PC-9 (cell line): ENCODE measurements around the gene TTC5. TPM values are rescaled to one million over a fixed set of nuclear protein-coding genes. Genes with fewer than 3 reads are reported as not detected.
"Not testable (repeated sequence)": the region's sequence is repeated elsewhere in the genome, so short reads cannot be mapped to it uniquely, and the experiment has no call there.

Experiments
- BruUV-seq: library from RNA; stranded (reverse); fragments of 400-500 nt; replicated peaks from 2 replicates; lab custom pipeline; 2021; lab: Mats Ljungman, UMichigan
- CTCF ChIA-PET: fragments of 300-600 bp; sonication (Branson Sonifier 250); formaldehyde crosslinking; loops from one replicate; lab custom pipeline; 2022; ENCODE audit warnings: antibody characterized with exemption; lab: Charles Lee
- POLR2A ChIA-PET: fragments of 300-600 bp; sonication (Branson Sonifier 250); formaldehyde crosslinking; loops from one replicate; lab custom pipeline; 2022; ENCODE audit warnings: antibody characterized with exemption; ENCODE audit not compliant: unreplicated experiment; lab: Charles Lee
- DNase-seq, 2 experiments: peaks; one replicate each; pipeline versions ENCODE4 v3.0.0 to v3.0.0-alpha.2; 2015 to 2022; ENCODE audit warnings: mixed read lengths in 1 of 2
- H2AFZ ChIP-seq: fragments of 200-600 bp; sonication (generic); 2 replicates; pipeline ENCODE4 v1.8.1; 2017; ENCODE audit warnings: antibody characterized with exemption
- H3F3A ChIP-seq: fragments of 200-600 bp; sonication (generic); 2 replicates; pipeline ENCODE4 v1.8.1; 2017; ENCODE audit warnings: antibody characterized with exemption, mild to moderate bottlenecking, low read depth; ENCODE audit not compliant: insufficient read depth
- H3K27ac ChIP-seq: fragments of 200-600 bp; sonication (generic); 2 replicates; pipeline ENCODE4 v1.6.1; 2016; ENCODE audit warnings: mixed run types
- H3K27me3 ChIP-seq: fragments of 200-600 bp; sonication (generic); 2 replicates; pipeline ENCODE4 v1.6.1; 2016; ENCODE audit warnings: low read depth, mixed run types; ENCODE audit not compliant: insufficient read depth
- H3K36me3 ChIP-seq: fragments of 200-600 bp; sonication (generic); 2 replicates; pipeline ENCODE4 v1.6.1; 2016; ENCODE audit warnings: low read depth, mixed run types
- H3K4me1 ChIP-seq: fragments of 200-600 bp; sonication (generic); replicated peaks from 2 replicates; pipeline ENCODE4 v1.6.1; 2016; ENCODE audit warnings: mixed run types; ENCODE audit not compliant: insufficient read depth
- H3K4me2 ChIP-seq: fragments of 200-600 bp; sonication (generic); 2 replicates; pipeline ENCODE4 v1.6.1; 2017; ENCODE audit warnings: mixed run types
- H3K4me3 ChIP-seq: fragments of 200-600 bp; sonication (generic); 2 replicates; pipeline ENCODE4 v1.6.1; 2016; ENCODE audit warnings: mixed run types
- H3K79me2 ChIP-seq: fragments of 200-600 bp; sonication (generic); 2 replicates; pipeline ENCODE4 v1.6.1; 2017; ENCODE audit warnings: low read depth, mixed run types
- H3K9me2 ChIP-seq: fragments of 200-600 bp; sonication (generic); 2 replicates; pipeline ENCODE4 v1.8.1; 2017; ENCODE audit warnings: mild to moderate bottlenecking; ENCODE audit not compliant: insufficient read depth
- H3K9me3 ChIP-seq: fragments of 200-600 bp; sonication (generic); 2 replicates; pipeline ENCODE4 v1.8.1; 2016; ENCODE audit warnings: low read depth; ENCODE audit not compliant: insufficient read depth
- H4K20me1 ChIP-seq: fragments of 200-600 bp; sonication (generic); 2 replicates; pipeline ENCODE4 v1.8.1; 2017; ENCODE audit not compliant: insufficient read depth
- CTCF ChIP-seq: fragments of 200-600 bp; sonication (generic); conservative IDR thresholded peaks from 2 replicates; pipeline ENCODE4 v1.6.1; 2017; ENCODE audit warnings: mixed run types, antibody characterized with exemption, mild to moderate bottlenecking, moderate library complexity
- EZH2 ChIP-seq: fragments of 200-600 bp; sonication (generic); IDR thresholded peaks from 2 replicates; pipeline ENCODE4 v1.8.0; 2017; ENCODE audit warnings: antibody characterized with exemption, low read depth
- intact Hi-C: fragments of 100-400 bp; cut with micrococcal nuclease; formaldehyde crosslinking; loops from one replicate; pipeline ENCODE4 v1.10.0; 2022; ENCODE audit not compliant: unreplicated experiment
- total RNA-seq: library from RNA; stranded (reverse); gene quantifications from 2 replicates; pipeline ENCODE4 v1.2.3, GENCODE V29; 2021

The TTC5 gene
- total RNA-seq, 1 experiment from 2014 or later, result 12.6 TPM

- H3F3A ChIP-seq, result peaks cover 20% of the 10 kb centered on the region
- ChIA-PET CTCF (interaction anchor here (1.2 kb wide), 1 partner anchor 16 kb away, joined by 8 read pairs; no protein-coding TSS in a partner anchor), POLR2A (interaction anchor here (0.6 to 2.8 kb wide), 5 partner anchors 32 to 338 kb away, joined by 3 to 31 read pairs (median 5); partner anchors contain the start of genes PIP4P1 and TEP1)
- H3K4me1 ChIP-seq, result 0 out of 2 replicates have a peak, but pooled peaks cover 8% of the 10 kb centered on the region
- H3K27ac ChIP-seq, result peak overlapping the region; percentile 59
- H3K4me2 ChIP-seq, result peak overlapping the region; percentile 92
- TF ChIP-seq CTCF (no peak), EZH2 (no peak)
- H3K9me2 ChIP-seq, result no peaks in the 10 kb centered on the region
- no peaks in the 10 kb centered on the region for H3K27me3 ChIP-seq
- no peak for DNase-seq
- no peaks in the 10 kb centered on the region for H3K9me3 ChIP-seq
- H4K20me1 ChIP-seq, result no peaks in the 10 kb centered on the region
- peak overlapping the region; percentile 93 for H2AFZ ChIP-seq
- peaks cover 15% of the 10 kb centered on the region for H3K79me2 ChIP-seq
- peak overlapping the region; percentile 78 for H3K4me3 ChIP-seq
- intact Hi-C loops, result loop anchor here (10.0 kb wide), 1 partner anchor 121 kb away; the partner anchor contains the start of genes PIP4P1 and PNP
- BruUV-seq, result TSS peak; percentile 47
- no peaks in the 10 kb centered on the region for H3K36me3 ChIP-seq
These were observed 38.1 kb upstream of the TTC5 start for GRCh38 chr14:20343862-20344220.

GRCh38 chr14:20343092-20343861, 37.5 kb upstream of the TTC5 start, which contains the start of gene PARP2:
TSS of gene PARP2 (plus strand) at chr14:20343635. CDS start at chr14:20343642, 7 bp downstream.
- Histone ChIP-seq H3F3A (peaks cover 20% of the 10 kb centered on the region), H3K27me3 (no peaks in the 10 kb centered on the region), H3K27ac (peak within 1 kb of the TSS; percentile 94), H3K4me1 (0 out of 2 replicates have a peak, but pooled peaks cover 8% of the 10 kb centered on the region), H3K79me2 (peaks cover 15% of the 10 kb centered on the region), H3K4me3 (peak within 1 kb of the TSS; percentile 87), H3K9me3 (no peaks in the 10 kb centered on the region), H2AFZ (peak within 1 kb of the TSS; percentile 94), H3K9me2 (no peaks in the 10 kb centered on the region), H3K36me3 (no peaks in the 10 kb centered on the region), H4K20me1 (no peaks in the 10 kb centered on the region), H3K4me2 (peak within 1 kb of the TSS; percentile 92)
- intact Hi-C loops, result loop anchor here (10.0 kb wide), 1 partner anchor 122 kb away; the partner anchor contains the start of genes PIP4P1 and PNP
- peak; percentile 95 to 97 for DNase-seq
- CTCF ChIA-PET, result interaction anchor here (0.5 to 1.2 kb wide), 6 partner anchors 16 to 929 kb away, joined by 3 to 8 read pairs (median 4); partner anchors contain the start of gene APEX1
- BruUV-seq, result TSS peak; percentile 100
- POLR2A ChIA-PET, result interaction anchor here (0.6 to 2.8 kb wide), 9 partner anchors 10 to 339 kb away, joined by 3 to 31 read pairs (median 5); partner anchors contain the start of genes APEX1, OSGEP, PIP4P1 and TEP1
- TF ChIP-seq EZH2, result no peak
- TF ChIP-seq CTCF, result no peak

GRCh38 chr14:20341646-20342045, 35.9 kb upstream of the TTC5 start:
- Histone ChIP-seq H2AFZ (peak overlapping the region; percentile 94; the same call in 1 of the 2 replicates), H3K36me3 (no peaks in the 10 kb centered on the region), H3K79me2 (peaks cover 15% of the 10 kb centered on the region), H3K27ac (peak overlapping the region; percentile 94), H4K20me1 (no peaks in the 10 kb centered on the region), H3F3A (peaks cover 20% of the 10 kb centered on the region), H3K9me3 (no peaks in the 10 kb centered on the region), H3K4me1 (0 out of 2 replicates have a peak, but pooled peaks cover 8% of the 10 kb centered on the region), H3K4me3 (peak overlapping the region; percentile 87), H3K4me2 (peak overlapping the region; percentile 83), H3K9me2 (no peaks in the 10 kb centered on the region), H3K27me3 (no peaks in the 10 kb centered on the region)
- no peak for DNase-seq
- no peak for TF ChIP-seq CTCF
- TF ChIP-seq EZH2, result no peak
- CTCF ChIA-PET, result interaction anchor here (1.0 to 1.2 kb wide), 2 partner anchors 13 to 74 kb away, joined by 3 read pairs; no protein-coding TSS in a partner anchor
- no TSS peak for BruUV-seq
- POLR2A ChIA-PET, result interaction anchor here (0.6 to 2.8 kb wide), 5 partner anchors 9 to 1043 kb away, joined by 5 to 31 read pairs (median 13); partner anchors contain the start of genes APEX1 and PIP4P1
- intact Hi-C loops, result loop anchor here (10.0 kb wide), 1 partner anchor 123 kb away; the partner anchor contains the start of genes PIP4P1 and PNP

- DNase-seq, H3K27me3 ChIP-seq, H3K27ac ChIP-seq, BruUV-seq, H4K20me1 ChIP-seq, H3K4me1 ChIP-seq, H2AFZ ChIP-seq, H3K36me3 ChIP-seq, H3K9me3 ChIP-seq, H3K4me3 ChIP-seq, H3K9me2 ChIP-seq: not testable (repeated sequence)
- ChIA-PET CTCF (interaction anchor here (1.2 kb wide), 1 partner anchor 75 kb away, joined by 3 read pairs; no protein-coding TSS in a partner anchor), POLR2A (interaction anchor here (0.6 to 0.7 kb wide), 3 partner anchors 9 to 1043 kb away, joined by 5 to 8 read pairs (median 7); partner anchors contain the start of gene APEX1)
- intact Hi-C loops, result loop anchor here (10.0 kb wide), 1 partner anchor 124 kb away; the partner anchor contains the start of genes PIP4P1 and PNP
- Histone ChIP-seq H3K4me2 (peak overlapping the region; percentile 83), H3K79me2 (peaks cover 15% of the 10 kb centered on the region), H3F3A (peaks cover 20% of the 10 kb centered on the region)
These were observed 35.3 kb upstream of the TTC5 start for GRCh38 chr14:20341032-20341431.
